ENCODE measurements around the gene WNK2. TPM values are rescaled to one million over a fixed set of nuclear protein-coding genes. Genes with fewer than 3 reads are reported as not detected.

Gene WNK2
- polyA plus RNA-seq, 1 donor = 17.2 TPM

DNA sequence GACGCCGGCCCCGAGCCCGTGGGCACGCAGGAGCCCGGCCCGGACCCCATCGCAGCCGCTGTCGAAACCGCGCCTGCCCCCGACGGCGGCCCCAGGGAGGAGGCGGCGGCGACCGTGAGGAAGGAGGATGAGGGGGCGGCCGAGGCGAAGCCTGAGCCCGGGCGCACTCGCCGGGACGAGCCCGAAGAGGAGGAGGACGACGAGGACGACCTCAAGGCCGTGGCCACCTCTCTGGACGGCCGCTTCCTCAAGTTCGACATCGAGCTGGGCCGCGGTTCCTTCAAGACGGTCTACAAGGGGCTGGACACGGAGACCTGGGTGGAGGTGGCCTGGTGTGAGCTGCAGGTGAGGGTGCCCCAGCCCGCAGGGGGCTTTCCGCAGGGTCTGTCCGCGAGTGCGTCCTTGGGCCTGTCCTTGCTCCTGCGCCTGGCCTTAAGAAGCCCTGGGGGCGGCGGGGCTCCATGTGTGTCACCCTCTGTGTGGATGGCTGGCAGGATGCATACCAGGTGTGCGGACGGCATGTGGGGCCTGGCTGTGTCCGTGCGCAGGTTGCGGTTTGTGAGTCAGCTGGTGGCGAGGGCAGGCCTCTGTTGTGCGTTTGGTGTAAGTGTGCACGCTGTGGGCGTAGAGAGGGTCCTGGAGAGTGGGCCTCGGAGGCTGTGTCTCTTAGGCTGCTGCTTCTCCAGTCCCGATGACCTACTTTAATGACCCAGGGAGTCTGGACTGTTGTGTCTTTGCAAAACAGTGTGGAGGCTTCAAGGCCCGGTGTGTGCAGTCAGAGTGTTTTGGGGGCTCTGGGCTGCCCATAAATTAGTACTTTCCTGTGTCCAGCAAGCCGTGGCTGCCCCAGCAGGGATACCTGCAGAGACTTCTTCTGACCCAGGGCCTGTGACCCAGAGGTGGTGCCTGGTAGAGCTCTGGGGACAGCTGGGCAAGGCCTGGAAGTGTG is 1.6 kb downstream of the WNK2 start:
- DNase-seq = no peak

DNA sequence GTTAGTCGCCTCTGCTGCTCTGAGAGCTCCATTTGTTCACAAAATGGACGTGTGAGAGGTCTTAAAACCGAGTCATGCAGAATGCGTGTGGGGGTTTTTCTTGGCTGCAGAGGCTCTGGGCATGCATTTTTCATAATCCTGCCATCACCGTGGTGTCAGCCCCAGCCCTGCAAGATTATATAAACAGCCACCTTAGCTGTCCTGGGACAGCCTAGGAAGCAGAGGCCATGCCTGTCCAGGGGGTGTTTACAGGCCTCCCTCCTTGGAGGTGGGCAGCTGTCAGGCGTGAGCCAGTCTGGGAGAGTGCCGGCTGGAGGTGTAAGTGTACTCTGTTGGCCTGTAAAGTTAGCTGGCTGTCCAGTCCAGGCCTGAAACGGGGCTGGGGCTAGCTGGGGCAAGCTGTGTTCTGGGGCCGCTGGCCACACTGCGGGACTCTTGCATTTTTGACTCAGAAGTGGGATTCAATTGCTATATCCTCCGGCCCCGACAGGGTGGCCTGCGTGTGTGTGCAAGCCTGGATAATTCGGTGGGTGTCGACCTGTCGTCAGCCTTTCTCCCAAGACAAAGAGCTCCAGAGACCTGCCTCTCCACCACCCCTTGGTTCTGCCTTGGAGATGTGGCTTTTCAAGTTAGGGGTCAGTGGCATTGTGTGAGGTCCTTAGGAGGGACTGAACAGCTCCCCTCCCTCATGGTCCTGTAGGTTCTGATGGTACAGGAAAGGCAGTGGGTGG is 2.4 kb downstream of the WNK2 start:
- DNase-seq = no peak

DNA sequence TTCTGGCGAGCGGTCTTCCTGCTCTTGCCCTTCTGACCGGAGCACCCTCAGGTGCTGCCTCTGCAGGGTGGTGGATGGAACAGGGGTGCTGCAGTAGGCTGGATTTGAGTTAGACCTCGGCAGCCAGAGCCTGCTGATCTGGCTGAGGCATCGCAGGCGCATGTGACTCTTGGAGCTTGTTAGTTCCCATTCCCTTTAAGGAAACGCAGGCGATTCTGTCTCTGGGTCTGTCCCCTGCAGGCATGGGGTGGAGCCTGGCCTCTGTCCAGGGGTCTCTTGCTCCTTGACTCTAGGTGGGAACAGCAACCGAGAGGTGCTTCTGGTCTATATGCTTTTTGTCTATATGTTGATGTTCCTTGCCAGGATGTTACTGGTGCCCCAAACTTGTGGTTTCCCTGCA is 3.1 kb downstream of the WNK2 start:
- DNase-seq = no peak

DNA sequence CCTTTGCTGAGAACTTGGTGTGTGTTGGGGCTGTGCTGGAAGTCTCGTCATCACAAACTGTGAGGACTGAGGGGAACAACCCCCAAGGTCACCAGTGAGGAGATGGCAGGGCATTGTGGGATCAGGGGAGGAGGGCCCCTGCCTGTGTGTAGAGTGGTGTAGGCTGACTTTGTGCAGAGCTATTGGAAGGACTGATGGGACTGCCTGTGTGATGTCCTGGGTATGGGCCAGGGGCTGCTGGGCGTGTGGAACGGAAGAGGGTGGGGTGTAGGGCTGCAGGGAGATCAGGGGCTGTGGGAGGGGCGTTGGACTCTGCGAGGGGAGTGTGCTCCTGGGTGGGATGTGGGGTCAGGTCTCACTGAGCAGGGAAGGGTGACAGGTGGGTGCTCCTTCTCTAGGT is 3.6 kb downstream of the WNK2 start:
- no peak for DNase-seq

DNA sequence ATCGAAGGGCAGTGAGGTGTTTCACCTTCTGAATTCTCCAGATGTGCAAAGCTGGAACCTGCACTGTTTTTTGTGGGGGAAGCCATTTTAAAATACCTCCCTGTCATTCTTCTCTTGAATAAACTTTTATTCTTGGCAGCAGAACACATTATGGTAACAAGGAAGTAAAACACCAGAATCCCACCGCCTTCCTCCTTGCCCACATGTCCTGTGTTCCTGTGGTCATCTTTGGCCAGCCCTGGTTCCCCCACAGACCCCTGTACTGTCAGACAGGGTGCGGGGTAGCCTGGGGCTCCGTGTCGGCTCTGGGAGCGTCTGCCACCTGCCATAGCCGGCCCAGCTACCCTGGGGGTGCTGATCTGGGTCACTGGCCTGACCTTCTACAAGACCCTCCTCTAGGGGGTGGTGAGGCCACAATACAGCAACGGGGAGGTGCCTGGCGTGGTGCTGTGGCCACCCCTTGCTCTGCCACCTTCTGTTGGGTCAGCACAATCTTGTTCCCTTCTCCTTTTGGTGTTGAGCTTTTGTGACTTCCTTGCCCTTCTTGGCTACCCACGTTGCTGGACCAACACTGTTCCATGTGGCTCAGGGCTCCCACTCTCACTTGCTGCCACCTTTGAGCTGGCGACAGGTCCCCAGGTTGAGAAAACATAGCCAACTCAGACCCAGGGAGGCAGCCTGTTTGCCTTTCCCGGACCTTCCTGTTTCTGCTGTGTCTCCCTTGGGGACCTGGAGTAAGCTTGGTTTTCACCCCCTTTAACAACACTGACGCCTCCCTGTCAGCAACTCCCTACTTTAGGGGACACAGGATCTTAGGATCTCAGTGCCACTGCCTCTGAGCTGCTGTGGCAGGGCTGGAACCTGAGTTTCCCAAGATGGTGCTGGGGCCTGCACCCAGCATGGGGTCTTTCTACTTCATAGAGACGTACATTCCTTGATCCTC is 4.8 kb downstream of the WNK2 start:
- DNase-seq = no peak

DNA sequence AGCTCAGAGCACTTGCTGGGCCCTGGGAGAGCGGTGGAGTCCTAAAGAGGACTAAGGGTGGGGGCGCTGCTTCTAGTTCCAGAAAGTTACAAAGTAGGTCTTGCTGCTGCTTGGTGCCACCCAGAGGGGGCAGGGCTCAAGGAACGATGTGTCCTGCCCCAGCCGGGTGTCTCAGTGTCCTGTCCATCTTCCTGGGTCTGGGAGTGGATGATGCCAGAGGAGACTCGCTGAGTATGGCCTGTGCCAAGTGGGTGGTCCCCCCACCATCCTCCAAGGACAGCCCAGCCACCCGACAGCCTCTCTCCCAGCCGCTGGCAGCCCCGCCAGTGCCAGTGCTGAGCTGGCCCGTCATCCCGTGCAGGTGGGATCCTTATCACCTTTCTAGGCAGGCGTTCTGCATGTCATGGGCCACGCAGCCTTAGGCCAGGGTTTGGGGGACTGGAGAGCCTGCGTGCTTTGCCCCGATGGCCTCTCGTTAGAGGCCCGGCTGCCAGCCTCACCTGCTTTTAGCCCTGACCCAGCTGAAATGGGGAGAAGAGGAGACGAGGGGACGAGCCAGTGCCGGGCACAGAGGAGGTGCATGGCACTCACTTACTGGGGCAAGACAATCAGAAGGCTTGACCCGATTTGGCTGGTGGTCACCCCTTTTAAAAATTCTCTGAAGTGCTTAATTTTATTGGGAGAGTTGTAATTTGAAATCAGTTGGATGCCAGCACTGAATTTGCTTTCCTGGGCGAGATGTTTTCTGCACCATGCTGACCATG is 5.6 kb downstream of the WNK2 start:
- DNase-seq = no peak

DNA sequence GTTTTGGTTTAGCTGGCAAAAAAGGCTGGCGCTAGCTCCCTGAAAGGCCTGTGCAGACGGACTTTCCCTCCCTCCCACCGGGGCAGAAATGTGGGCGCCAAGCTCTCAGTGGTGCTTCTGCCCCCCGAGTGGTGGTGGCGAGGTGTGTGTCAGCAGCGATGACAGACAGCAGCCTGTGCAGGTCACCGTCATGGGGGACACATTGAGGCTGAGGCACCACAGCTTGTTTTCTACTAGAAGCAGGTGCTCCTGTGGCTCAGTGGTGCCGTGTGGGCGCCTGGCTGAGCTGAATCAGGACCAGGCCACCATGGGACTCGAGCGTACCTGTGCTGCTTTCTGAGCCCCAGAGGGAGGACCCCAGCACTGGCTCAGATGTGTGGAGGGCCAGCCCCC is 6.2 kb downstream of the WNK2 start:
- DNase-seq = no peak

DNA sequence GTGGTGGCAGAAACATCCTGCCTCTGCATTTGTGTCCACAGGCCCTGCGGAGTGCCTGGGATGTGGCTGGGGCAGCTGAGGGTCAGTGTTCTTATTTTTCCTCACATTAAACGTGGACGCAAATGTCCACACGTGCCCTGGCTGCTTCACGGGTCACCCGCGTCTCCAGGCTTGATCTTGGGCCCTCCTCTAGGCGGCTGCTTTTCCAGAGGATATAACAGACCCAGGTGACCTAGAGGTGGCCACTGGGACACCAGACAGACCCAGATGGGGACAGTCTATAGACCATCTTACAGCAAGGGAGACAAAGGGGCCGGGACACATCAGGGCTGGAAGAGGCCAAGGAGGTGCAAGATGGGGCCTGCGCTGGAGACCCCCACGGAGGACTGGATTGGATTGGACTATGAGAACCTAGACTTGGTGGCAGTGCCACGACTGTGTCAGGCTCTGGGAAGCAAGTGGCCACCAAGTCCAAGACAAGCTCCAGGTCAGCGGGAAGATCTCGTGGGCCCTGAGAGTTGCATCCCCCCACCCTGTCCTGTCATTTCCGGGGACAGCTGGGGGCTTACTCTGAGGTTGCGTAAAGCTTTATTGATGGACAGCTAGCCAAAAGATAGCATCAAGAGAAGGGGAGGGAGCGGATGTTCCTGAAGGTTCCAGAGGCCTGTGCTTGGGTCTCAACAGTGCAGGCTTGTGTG is 6.9 kb downstream of the WNK2 start:
- no peak for DNase-seq

DNA sequence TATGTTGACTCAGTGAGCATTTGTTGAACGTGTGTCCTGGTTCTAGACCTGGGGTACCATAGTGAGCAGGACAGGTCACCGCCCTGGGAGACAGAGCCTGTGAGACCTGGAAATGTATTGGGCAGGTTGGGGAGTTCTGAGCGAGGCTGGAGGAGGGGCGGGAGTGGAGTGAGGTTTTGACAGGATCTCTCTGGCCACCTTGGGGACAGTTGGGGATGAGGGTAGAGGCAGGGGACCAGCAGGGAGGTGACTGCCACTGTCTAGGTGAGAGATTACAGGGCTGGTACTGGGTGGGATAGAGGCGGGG is 7.4 kb downstream of the WNK2 start:
- no peak for DNase-seq

DNA sequence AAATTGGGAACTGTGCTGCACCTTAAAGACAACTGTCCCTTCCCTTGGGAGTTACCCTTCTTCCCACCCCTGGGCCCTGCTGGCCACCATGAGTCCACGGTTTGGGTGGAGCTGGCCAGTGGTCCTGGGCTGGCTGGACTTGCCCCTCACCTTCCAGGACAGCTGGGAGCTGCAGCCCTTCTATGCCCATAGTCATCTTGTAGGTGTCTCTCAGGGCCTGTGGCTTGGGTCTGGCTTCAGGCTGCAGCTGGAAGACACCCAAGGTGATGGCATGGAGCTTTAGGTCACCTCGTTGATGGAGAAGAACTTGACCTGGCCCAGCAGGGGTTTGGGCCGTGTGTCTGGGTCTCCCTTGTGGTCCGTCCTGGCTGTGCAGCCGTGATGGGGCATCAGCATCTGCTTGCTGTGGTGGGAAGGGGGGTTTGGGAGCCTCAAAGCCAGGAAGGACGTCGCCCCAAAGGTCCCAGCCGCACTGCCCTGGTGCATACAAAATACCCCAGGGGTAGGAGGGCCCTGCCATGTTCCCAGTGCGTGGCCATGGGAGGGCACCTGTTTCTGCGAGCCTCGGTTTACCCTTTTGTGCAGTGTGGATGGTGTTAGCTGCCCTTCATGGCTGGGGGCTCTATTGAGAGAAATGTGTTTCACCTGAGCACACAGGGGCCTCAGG is 8.9 kb downstream of the WNK2 start:
- no peak for DNase-seq

DNA sequence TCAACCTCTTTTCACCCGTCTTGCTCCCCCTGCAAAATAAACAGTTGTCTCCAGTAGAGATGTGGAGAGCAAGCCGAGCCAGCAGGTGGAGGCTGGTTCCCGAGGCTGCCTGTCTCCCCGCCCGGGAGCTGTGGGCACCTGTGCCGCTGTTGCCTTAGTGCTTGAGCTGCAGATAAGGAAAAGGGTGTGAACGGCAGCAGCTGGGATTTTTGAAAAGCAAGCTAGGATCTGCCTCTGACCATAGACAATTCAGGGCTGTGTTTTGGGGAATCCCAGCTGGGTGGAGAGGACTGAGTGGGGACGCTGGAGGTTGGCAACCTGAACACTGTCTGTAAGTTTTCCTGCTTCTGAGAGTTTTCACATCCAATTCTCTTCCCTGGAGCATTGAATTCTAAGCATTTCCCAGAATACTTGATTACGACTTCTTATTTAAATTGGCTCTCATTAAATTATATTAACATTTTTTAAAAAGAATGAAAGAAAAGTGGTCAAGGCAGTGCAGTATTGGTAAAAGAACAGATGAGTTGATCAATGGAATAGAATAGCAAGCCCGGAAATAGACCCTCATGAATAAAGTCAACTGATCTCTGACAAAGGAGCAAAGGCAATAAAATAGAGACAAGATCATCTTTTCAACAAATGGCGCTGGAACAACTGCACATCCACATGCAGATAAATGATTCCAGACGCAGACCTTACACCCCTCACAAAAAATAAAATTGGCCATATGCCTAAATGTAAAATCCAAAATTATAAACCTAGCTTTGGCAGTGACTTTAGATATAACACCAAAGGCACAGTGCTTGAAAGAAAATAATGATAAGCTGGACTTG is 9.7 kb downstream of the WNK2 start:
- DNase-seq = no peak

DNA sequence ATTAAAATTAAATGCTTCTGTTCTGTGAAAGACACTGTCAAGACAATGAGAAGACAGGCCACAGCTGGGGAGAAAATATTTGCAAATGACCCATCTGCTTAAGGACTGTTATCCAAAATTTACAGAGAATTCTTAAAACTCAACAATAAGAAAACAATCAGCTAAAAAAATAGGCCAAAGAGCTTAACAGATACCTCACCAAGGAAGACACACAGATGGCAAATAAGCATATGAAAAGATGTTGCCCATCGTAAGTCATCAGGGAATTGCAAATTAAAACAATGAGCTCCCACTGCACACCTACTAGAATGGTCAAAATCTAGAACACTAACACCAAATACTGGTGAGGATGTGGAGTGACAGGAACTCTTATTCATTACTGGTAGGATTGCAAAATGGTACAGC is 10.3 kb downstream of the WNK2 start:
- no peak for DNase-seq

DNA sequence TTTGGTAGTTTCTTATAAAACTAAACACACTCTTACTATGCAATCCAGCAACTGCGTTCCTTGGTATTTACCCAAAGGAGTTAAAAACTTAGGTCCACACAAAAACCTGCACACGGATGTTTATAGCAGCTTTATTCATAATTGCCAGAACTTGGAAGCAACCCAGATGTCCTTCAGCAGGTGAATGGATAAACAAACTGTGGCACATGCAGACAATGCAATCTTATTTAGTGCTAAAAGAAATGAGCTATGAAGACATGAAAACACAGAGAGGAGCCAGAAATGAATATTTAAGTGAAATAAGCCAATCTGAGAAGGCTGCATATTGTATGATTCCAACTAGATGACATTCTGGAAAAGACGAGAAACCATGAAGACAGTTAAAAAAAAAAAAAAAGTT is 10.7 kb downstream of the WNK2 start:
- no peak for DNase-seq

DNA sequence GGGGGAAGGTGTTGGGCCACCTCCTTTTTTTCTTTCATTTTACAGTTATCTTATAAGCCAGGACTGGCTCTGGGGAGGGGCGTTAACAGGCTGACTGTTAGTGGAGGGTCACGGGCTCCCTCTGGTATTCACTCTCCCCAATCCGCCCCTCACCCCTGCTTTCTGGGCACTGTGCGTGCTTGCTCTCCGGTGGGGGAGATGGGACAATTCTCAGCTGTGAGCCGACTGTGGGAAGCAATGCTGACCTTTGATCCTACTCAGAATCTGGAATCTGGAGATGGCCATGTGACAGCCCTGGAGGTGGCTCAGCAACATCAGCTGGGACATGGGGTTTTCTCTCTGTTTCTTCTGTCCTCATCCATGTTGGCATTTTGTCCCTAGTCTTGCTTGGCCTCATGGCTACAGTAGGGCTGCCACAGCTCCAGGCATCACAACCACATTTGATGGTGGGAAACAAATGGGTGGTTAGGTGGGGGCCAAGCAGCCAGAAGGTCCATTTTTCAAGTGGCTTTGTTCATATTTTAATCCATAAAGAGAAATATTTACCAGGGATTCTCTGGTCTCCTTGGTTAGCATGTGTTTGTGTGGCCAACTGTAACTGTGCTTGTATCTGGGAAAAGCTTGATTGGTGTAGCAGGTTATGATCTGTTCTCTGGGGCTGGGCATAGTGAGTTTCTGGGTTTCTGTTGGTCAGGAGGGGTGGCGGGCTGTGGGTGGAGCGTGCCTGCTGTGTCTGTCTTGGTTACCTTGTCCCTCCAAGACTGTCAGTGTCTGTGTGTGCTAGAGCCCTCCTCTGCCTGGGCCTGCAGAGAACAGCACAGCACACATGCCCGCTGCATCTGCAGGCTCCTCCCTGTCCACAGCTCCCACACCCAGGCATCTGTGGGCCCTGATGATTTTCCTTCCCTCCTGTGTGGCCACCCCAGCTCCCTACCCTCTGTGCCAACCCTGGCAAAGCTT is 12.4 kb downstream of the WNK2 start:
- no peak for DNase-seq

DNA sequence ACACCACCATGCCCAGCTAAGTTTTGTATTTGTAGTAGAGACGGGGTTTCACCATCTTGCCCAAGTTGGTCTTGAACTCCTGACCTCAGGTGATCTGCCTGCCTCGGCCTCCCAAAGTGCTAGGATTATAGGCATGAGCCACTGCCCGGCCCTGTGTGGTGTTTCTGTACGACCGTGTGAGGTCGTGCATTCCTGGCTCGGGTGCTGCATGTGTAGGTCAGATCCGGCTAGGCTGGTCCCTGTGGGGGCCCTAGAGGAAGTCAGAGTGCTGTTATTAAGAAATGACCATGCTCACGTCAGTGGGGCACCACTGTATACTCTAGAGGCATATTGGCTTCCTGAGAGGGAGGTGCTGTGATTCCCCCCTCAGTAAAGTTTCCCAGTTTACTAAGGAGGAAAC is 13.7 kb downstream of the WNK2 start:
- DNase-seq = no peak

DNA sequence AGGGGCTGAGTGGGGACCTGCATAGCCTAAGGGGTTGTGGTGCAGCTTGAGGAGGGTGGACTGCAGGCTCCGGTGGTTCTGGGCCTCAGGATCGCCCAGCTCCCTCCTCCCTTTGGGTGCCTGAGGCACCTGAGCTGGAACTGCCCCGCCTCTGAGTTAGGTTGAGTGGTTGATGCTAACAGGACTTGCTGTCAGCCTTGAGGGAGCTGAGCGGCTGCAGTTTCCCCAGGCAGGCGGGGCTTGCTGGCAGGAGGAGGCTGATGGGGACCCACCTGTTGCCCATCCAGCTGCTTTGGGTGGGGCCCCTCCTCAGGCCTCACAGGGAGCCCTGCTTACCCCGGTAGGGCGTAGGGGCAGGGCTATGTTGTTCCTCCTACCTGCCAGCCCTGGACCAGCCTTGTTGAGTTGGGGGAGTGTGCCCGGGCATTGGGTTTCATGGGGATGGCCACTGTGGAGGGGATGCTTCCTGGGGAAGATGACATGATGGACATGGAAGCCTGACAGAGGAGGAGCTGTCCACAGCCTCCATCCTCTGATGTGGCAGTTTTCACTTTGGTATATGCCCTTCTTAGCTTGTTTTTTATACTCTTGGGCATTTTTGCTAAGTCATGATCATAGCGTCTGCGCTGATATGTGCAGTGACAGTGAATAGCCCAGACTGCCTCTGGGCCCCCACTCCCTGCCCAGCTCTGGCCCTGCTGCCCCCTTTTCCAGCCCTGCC is 14.3 kb downstream of the WNK2 start:
- DNase-seq = no peak

DNA sequence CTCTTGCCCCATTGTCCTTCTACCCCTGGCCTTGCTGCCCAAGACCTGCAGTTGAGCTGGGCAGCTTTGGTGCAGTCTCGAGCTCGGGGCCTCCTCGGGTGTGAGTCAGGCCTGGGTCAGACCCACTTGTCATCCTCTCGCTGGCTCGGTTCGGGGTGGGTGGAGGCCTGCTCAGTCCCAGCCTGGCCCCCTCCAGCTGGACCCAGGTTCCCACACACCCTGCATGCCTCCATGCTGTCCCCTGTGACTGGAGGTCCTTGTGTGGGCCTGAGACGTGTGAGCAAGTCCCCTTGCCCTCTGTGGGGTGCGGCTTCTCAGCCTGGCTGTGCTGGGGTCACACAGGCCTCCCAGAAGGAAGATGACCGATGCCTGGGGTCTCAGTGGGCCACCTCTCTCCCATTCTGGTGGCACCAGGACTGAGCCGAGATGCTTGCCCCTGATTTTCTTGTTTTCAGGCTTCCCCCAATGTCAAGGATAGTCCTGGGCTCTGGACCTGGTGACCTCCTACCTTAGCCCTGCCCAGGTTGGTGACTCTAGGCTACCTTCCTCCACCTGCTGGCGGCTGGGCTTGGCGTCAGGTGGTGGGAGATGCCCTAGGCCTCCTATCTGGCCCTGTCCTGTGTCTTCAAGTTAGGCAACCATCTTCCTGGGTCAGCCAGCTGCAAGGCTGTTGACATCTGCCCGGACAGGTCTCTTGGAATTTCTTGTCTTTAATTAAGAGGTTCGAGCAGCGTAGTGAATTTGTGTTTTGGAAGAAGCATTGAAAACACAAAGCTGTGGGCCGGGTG is 15.1 kb downstream of the WNK2 start:
- no peak for DNase-seq

DNA sequence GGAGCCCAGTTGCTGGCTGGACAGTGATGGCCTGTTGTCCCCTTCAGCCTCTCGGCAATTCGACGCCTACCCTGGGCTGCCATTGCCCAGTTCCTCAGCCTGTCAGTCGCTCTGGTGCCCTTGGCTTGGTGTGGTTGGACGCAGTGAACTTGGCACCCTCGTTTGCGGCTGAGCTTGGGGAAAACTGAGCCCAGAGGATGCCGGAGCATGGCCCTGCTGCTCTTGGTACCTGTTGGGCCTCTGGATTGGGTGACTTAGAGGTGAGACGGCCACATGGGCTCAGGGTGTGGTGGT is 16.5 kb downstream of the WNK2 start:
- no peak for DNase-seq

All from hindlimb muscle (tissue), 1 donor.